ENCODE measurements around the gene PPP1R1C.

GRCh38 chr2:181962142-181962541, 23.5 kb upstream of the PPP1R1C start:
- TF ChIP-seq, protein P1, sequence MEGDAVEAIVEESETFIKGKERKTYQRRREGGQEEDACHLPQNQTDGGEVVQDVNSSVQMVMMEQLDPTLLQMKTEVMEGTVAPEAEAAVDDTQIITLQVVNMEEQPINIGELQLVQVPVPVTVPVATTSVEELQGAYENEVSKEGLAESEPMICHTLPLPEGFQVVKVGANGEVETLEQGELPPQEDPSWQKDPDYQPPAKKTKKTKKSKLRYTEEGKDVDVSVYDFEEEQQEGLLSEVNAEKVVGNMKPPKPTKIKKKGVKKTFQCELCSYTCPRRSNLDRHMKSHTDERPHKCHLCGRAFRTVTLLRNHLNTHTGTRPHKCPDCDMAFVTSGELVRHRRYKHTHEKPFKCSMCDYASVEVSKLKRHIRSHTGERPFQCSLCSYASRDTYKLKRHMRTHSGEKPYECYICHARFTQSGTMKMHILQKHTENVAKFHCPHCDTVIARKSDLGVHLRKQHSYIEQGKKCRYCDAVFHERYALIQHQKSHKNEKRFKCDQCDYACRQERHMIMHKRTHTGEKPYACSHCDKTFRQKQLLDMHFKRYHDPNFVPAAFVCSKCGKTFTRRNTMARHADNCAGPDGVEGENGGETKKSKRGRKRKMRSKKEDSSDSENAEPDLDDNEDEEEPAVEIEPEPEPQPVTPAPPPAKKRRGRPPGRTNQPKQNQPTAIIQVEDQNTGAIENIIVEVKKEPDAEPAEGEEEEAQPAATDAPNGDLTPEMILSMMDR (IDR thresholded peaks at IDR 0.05) = no peak
- TF ChIP-seq POLR2A (IDR thresholded peaks at IDR 0.05) = no peak
